ENCODE data around the gene ITPA. TPM values are rescaled to one million over a fixed set of nuclear protein-coding genes. Genes with fewer than 3 reads are reported as not detected.

The ITPA gene
- total and polyA plus RNA-seq, 2 of the 8 experiments (the other 6 are each of a cell fraction or from before 2014, with no cell fraction given): 88.2 to 94.0 TPM

GRCh38 chr20:3240776-3241363, 31.6 kb downstream of the ITPA start:
- H3K27me3 ChIP-seq (replicated peaks in 1 of 4; ENCODE audit: control insufficient read depth in 3 of 4, extremely low read depth in 1 of 4, insufficient read depth in 3 of 4, low read length in 3 of 4): peaks cover 13 to 40% (median 35%) of the 10 kb centered on the region in 4 experiments
- no peak overlapping the region for H3K14ac ChIP-seq (ENCODE audit: insufficient read length)
- H2BK5ac ChIP-seq (ENCODE audit: low read depth, low read length): no peak overlapping the region
- peak overlapping the region; percentile 90; the same call in 1 of the 2 replicates for H2BK12ac ChIP-seq (ENCODE audit: low read depth, low read length)
- peak overlapping the region; percentile 47 to 79 (median 76); a peak in 5 of 8 replicates for H3K4me3 ChIP-seq (ENCODE audit: extremely low read depth in 1 of 4, insufficient read depth in 2 of 4, low read depth in 3 of 4, low read length in 4 of 4)
- no peak overlapping the region for H3K4ac ChIP-seq (replicated peaks; ENCODE audit: insufficient read length, low read depth, low read length)
- no peak overlapping the region for H3K56ac ChIP-seq (replicated peaks; ENCODE audit: insufficient read length, low read depth, low read length)
- no peak overlapping the region for H2BK120ac ChIP-seq (replicated peaks; ENCODE audit: low read depth, low read length)
- peaks cover 0 to 12% of the 10 kb centered on the region in 2 experiments for H4K20me1 ChIP-seq (replicated peaks in 1 of 2; ENCODE audit: control insufficient read depth in 1 of 2, insufficient read depth in 2 of 2, low read length in 2 of 2)
- WGBS, 2 experiments (ENCODE audit: extremely low coverage in 1 of 2, insufficient coverage in 1 of 2, insufficient read length in 1 of 2, insufficient replicate concordance in 2 of 2, low coverage in 1 of 2, low lambda C conversion rate in 2 of 2, missing lambda C conversion rate in 1 of 2): 93% methylated on average over 15 of the region's 15 CpGs; no CpG with 5 or more reads in 1 of the 2 experiments
- H3K23me2 ChIP-seq (ENCODE audit: low read depth, low read length): peaks cover 16% of the 10 kb centered on the region; the same call in 1 of the 2 replicates
- no peaks in the 10 kb centered on the region for H3K36me3 ChIP-seq (ENCODE audit: control insufficient read depth in 2 of 4, insufficient read depth in 4 of 4, low read length in 3 of 4)
- no peak overlapping the region for H2BK20ac ChIP-seq (ENCODE audit: low read length)
- ChIA-PET CTCF (ENCODE audit: partially characterized antibody) (interaction anchor here (0.8 to 6.2 kb wide), 4 partner anchors 10 to 23 kb away, joined by 3 to 47 read pairs (median 5); no protein-coding TSS in a partner anchor), POLR2A (ENCODE audit: partially characterized antibody) (interaction anchor here (1.0 to 4.5 kb wide), 6 partner anchors 8 to 139 kb away, joined by 3 to 61 read pairs (median 3); no protein-coding TSS in a partner anchor)
- no peak overlapping the region for H3K27ac ChIP-seq (ENCODE audit: low read depth, low read length)
- peak overlapping the region; percentile 73 for H4K91ac ChIP-seq (replicated peaks; ENCODE audit: insufficient read length, low read length)
- H3K23ac ChIP-seq (ENCODE audit: insufficient read length): no peak overlapping the region
- no peaks in the 10 kb centered on the region for H3K79me2 ChIP-seq (ENCODE audit: control insufficient read depth in 1 of 2, insufficient read depth in 2 of 2, low read length in 2 of 2)
- DNase-seq (ENCODE audit: low read depth in 1 of 2, low spot score in 2 of 2) (no peak), FAIRE-seq (no peak)
- H2BK15ac ChIP-seq (ENCODE audit: low read length): peak overlapping the region; percentile 95; the same call in 1 of the 2 replicates
- H3K4me1 ChIP-seq (replicated peaks in 1 of 4; ENCODE audit: control insufficient read depth in 3 of 4, insufficient read depth in 4 of 4, low read length in 3 of 4): peaks cover 0 to 19% (median 7%) of the 10 kb centered on the region in 4 experiments; a peak in 6 of 7 replicates
- H4K5ac ChIP-seq (ENCODE audit: insufficient read length, low read depth, low read length): no peak overlapping the region
- H3K9me3 ChIP-seq (ENCODE audit: insufficient read depth in 2 of 2, low read depth in 1 of 2, low read length in 1 of 2): no peaks in the 10 kb centered on the region
- peak overlapping the region; percentile 87 to 99 for H3K4me2 ChIP-seq (ENCODE audit: insufficient read depth in 1 of 2, low read depth in 2 of 2, low read length in 2 of 2)
- no peak overlapping the region for H3K18ac ChIP-seq (ENCODE audit: extremely low read depth, low read length)
- no peak overlapping the region for H2AFZ ChIP-seq (ENCODE audit: low read length)
- peak overlapping the region; percentile 75; the same call in 1 of the 2 replicates for H2AK5ac ChIP-seq (ENCODE audit: low read depth, low read length)
- no peak overlapping the region; a peak in 1 of 7 replicates for H3K9ac ChIP-seq (replicated peaks in 1 of 4; ENCODE audit: extremely low read depth in 1 of 4, low read depth in 3 of 4, low read length in 3 of 4)
- no peaks in the 10 kb centered on the region for H3K79me1 ChIP-seq (ENCODE audit: low read depth, low read length)
- no peak overlapping the region; the same call in 1 of the 2 replicates for H4K8ac ChIP-seq (ENCODE audit: extremely low read depth, insufficient read depth, low read length)
- TF ChIP-seq RNF2 (IDR thresholded peaks at IDR 0.05; ENCODE audit: borderline replicate concordance, low read depth, low read length, missing control alignments, poor library complexity, severe bottlenecking) (no peak), POU5F1 (IDR thresholded peaks at IDR 0.05; ENCODE audit: low read depth, low read length) (no peak), E2F6 (IDR thresholded peaks at IDR 0.05) (no peak), JUN (IDR thresholded peaks at IDR 0.05; ENCODE audit: low read depth, low read length) (no peak), CTCF (IDR thresholded peaks at IDR 0.05; ENCODE audit: control extremely low read depth in 1 of 3, insufficient read depth in 1 of 3, low read depth in 1 of 3, low read length in 3 of 3) (no peak), CTBP2 (IDR thresholded peaks at IDR 0.05; ENCODE audit: borderline replicate concordance, insufficient read depth, insufficient read length, low read length) (no peak), BCL11A (IDR thresholded peaks at IDR 0.05; ENCODE audit: low read depth in 2 of 2, low read length in 2 of 2) (no peak)
